Globus pallidus (tissue), 1 donor: ENCODE measurements around the gene RNF151.
"Not testable (repeated sequence)": the region's sequence is repeated elsewhere in the genome, so short reads cannot be mapped to it uniquely, and the experiment has no call there.

Experiments used
- DNase-seq: peaks from one replicate; pipeline ENCODE4 v3.0.0-alpha.2; 2015; ENCODE audit warnings: low spot score

RNF151 gene

GRCh38 chr16:1960665-1961630 is 5.7 kb upstream of the RNF151 start:
- DNase-seq = no peak

- DNase-seq = no peak
These were observed 5.0 kb upstream of the RNF151 start for GRCh38 chr16:1961651-1962067.

GRCh38 chr16:1962161-1963153 is 4.2 kb upstream of the RNF151 start:
- DNase-seq = not testable (repeated sequence)

- DNase-seq = no peak
These were observed 2.7 kb upstream of the RNF151 start for GRCh38 chr16:1963806-1964505.

GRCh38 chr16:1964506-1965395 is 1.9 kb upstream of the RNF151 start, which contains the start of gene RPS2:
TSS of gene RPS2 (minus strand) at chr16:1964826. CDS start at chr16:1964625, 201 bp downstream.
- peak; percentile 98 for DNase-seq

- no peak for DNase-seq
These were observed 1.2 kb upstream of the RNF151 start for GRCh38 chr16:1965396-1966001.

- no peak for DNase-seq
These were observed 1.7 kb downstream of the RNF151 start for GRCh38 chr16:1968146-1968953.

- peak; percentile 86 for DNase-seq
These were observed 5.3 kb downstream of the RNF151 start, which contains the start of gene TBL3 for GRCh38 chr16:1971796-1972489. TSS of gene TBL3 (plus strand) at chr16:1972053. CDS start at chr16:1972165, 112 bp downstream.

GRCh38 chr16:1972490-1972877 is 5.8 kb downstream of the RNF151 start:
- DNase-seq = no peak

- DNase-seq = no peak
These were observed 7.0 kb downstream of the RNF151 start for GRCh38 chr16:1973461-1974156.

- no peak for DNase-seq
These were observed 7.8 kb downstream of the RNF151 start for GRCh38 chr16:1974157-1975070.

- DNase-seq = no peak
These were observed 9.0 kb downstream of the RNF151 start for GRCh38 chr16:1975432-1976215.

- no peak for DNase-seq
These were observed 9.5 kb downstream of the RNF151 start for GRCh38 chr16:1976216-1976520.

GRCh38 chr16:1976951-1977874 is 10.6 kb downstream of the RNF151 start:
- no peak for DNase-seq

GRCh38 chr16:1977875-1978268 is 11.2 kb downstream of the RNF151 start:
- no peak for DNase-seq
